ENCODE data around the gene EDRF1. TPM values are rescaled to one million over a fixed set of nuclear protein-coding genes. Genes with fewer than 3 reads are reported as not detected.

EDRF1 gene
- total and polyA plus RNA-seq, 2 of the 13 experiments (the other 11 are each of a cell fraction or from before 2014, with no cell fraction given) = 16.9 to 26.7 TPM

DNA sequence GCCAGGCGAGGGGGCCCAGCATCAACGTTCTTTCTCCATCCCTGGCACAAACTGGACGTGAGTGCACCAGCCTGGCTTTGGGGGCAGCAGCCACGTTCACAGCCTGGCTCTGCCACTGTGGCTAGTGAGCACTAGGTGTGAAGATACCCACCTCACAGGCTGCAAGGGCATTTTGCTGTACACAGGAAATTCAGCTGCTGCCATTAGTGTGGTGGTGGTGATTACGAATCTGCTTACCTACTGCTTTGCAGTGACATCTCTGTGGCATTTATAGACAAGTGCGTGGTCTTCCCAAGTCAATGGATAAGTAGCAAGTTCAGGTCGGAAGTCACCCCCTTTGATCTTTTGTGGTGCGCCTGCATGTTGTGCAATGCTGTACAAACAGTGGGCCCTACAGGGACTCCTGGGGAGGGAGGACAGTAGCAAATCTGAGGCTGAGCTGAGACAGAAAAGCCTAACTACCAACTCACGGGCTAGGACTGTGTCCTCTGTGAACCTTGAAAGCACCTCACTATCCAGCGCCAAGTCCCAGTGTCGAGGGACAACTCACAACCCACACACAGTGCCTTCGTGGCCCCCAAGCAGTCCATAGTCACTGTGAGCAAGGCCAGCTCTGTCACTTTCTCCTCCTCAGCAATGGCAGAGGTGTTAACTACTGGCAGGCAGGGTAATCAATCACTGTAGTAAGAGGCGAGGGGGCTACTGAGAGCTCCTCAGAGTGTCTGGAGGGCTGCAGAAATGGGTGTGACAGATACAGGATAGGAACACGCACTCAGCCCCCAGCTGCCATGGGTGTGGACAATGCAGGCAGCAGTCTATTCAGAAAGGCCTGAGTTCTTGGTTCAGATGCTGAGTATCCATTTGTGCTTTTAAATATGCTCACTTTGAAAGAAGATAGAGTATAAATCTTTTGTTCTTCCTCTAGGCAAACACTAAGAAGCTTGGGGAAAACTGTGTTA, 73.1 kb downstream of the EDRF1 start (continued):
- TF ChIP-seq ZNF546 (CRISPR knock-in tag; conservative IDR thresholded peaks at IDR 0.05) (0 out of 2 replicates have a peak, but pooled peaks have one; percentile 38), SRY (CRISPR knock-in tag; IDR thresholded peaks at IDR 0.05) (0 out of 2 replicates have a peak, but pooled peaks have one; percentile 33), HNRNPK (IDR thresholded peaks at IDR 0.05; ENCODE audit: low read depth, low read length, poor library complexity, severe bottlenecking) (no peak), GABPB1 (CRISPR knock-in tag; IDR thresholded peaks at IDR 0.05) (peak; percentile 59), ZNF432 (CRISPR knock-in tag; IDR thresholded peaks at IDR 0.05; ENCODE audit: borderline replicate concordance) (no peak), ZNF569 (CRISPR knock-in tag; IDR thresholded peaks at IDR 0.05; ENCODE audit: borderline replicate concordance) (no peak), PLRG1 (conservative IDR thresholded peaks at IDR 0.05) (no peak), ZNF34 (CRISPR knock-in tag; IDR thresholded peaks at IDR 0.05; ENCODE audit: borderline replicate concordance) (peak; percentile 82; the same call in 1 of the 2 replicates), ZNF33A (CRISPR knock-in tag; IDR thresholded peaks at IDR 0.05; ENCODE audit: borderline replicate concordance) (no peak), ATAD3A (CRISPR knock-in tag; IDR thresholded peaks at IDR 0.05) (no peak), FOXK1 (CRISPR knock-in tag; IDR thresholded peaks at IDR 0.05; ENCODE audit: borderline replicate concordance, low read depth) (peak; percentile 88; the same call in 1 of the 2 replicates), TOPORS (CRISPR knock-in tag; IDR thresholded peaks at IDR 0.05) (no peak), ZNF792 (CRISPR knock-in tag; IDR thresholded peaks at IDR 0.05) (peak; percentile 89), MIER2 (CRISPR knock-in tag; IDR thresholded peaks at IDR 0.05) (peak; percentile 67; the same call in 1 of the 2 replicates), SRSF4 (IDR thresholded peaks at IDR 0.05; ENCODE audit: low read depth, low read length, poor library complexity, severe bottlenecking) (no peak), ZNF441 (CRISPR knock-in tag; IDR thresholded peaks at IDR 0.05; ENCODE audit: borderline replicate concordance) (peak; percentile 48; the same call in 1 of the 2 replicates), YEATS2 (CRISPR knock-in tag; IDR thresholded peaks at IDR 0.05; ENCODE audit: borderline replicate concordance) (peak; percentile 74; the same call in 1 of the 2 replicates), CENPX (CRISPR knock-in tag; IDR thresholded peaks at IDR 0.05) (no peak), ZFP1 (CRISPR knock-in tag; IDR thresholded peaks at IDR 0.05) (peak; percentile 75), MEIS2 (CRISPR knock-in tag; IDR thresholded peaks at IDR 0.05) (peak; percentile 82; the same call in 1 of the 2 replicates), MIXL1 (CRISPR knock-in tag; IDR thresholded peaks at IDR 0.05) (peak; percentile 91), NRL (CRISPR knock-in tag; IDR thresholded peaks at IDR 0.05; ENCODE audit: borderline replicate concordance) (no peak), ZKSCAN8 (CRISPR knock-in tag; IDR thresholded peaks at IDR 0.05; ENCODE audit: borderline replicate concordance) (peak; percentile 89; the same call in 1 of the 2 replicates), HMGA1 (CRISPR knock-in tag; conservative IDR thresholded peaks at IDR 0.05) (no peak), MXI1 (IDR thresholded peaks at IDR 0.05; ENCODE audit: borderline replicate concordance, low read depth, low read length) (peak; percentile 40; the same call in 1 of the 3 replicates), ZNF337 (CRISPR knock-in tag; IDR thresholded peaks at IDR 0.05; ENCODE audit: borderline replicate concordance, low read depth) (0 out of 2 replicates have a peak, but pooled peaks have one; percentile 60)
- TF ChIP-seq, protein P1, sequence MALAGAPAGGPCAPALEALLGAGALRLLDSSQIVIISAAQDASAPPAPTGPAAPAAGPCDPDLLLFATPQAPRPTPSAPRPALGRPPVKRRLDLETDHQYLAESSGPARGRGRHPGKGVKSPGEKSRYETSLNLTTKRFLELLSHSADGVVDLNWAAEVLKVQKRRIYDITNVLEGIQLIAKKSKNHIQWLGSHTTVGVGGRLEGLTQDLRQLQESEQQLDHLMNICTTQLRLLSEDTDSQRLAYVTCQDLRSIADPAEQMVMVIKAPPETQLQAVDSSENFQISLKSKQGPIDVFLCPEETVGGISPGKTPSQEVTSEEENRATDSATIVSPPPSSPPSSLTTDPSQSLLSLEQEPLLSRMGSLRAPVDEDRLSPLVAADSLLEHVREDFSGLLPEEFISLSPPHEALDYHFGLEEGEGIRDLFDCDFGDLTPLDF (CRISPR knock-in tag; IDR thresholded peaks at IDR 0.05) = no peak
- TF ChIP-seq, protein P2, sequence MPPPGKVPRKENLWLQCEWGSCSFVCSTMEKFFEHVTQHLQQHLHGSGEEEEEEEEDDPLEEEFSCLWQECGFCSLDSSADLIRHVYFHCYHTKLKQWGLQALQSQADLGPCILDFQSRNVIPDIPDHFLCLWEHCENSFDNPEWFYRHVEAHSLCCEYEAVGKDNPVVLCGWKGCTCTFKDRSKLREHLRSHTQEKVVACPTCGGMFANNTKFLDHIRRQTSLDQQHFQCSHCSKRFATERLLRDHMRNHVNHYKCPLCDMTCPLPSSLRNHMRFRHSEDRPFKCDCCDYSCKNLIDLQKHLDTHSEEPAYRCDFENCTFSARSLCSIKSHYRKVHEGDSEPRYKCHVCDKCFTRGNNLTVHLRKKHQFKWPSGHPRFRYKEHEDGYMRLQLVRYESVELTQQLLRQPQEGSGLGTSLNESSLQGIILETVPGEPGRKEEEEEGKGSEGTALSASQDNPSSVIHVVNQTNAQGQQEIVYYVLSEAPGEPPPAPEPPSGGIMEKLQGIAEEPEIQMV (CRISPR knock-in tag; IDR thresholded peaks at IDR 0.05; ENCODE audit: low read depth) = peak; percentile 82; the same call in 1 of the 2 replicates

Data from HepG2 (cell line).